Measurements from ENCODE around the gene KIAA1328. TPM values are rescaled to one million over a fixed set of nuclear protein-coding genes. Genes with fewer than 3 reads are reported as not detected.

KIAA1328 gene
- total RNA-seq, 1 donor = 6.0 TPM

DNA sequence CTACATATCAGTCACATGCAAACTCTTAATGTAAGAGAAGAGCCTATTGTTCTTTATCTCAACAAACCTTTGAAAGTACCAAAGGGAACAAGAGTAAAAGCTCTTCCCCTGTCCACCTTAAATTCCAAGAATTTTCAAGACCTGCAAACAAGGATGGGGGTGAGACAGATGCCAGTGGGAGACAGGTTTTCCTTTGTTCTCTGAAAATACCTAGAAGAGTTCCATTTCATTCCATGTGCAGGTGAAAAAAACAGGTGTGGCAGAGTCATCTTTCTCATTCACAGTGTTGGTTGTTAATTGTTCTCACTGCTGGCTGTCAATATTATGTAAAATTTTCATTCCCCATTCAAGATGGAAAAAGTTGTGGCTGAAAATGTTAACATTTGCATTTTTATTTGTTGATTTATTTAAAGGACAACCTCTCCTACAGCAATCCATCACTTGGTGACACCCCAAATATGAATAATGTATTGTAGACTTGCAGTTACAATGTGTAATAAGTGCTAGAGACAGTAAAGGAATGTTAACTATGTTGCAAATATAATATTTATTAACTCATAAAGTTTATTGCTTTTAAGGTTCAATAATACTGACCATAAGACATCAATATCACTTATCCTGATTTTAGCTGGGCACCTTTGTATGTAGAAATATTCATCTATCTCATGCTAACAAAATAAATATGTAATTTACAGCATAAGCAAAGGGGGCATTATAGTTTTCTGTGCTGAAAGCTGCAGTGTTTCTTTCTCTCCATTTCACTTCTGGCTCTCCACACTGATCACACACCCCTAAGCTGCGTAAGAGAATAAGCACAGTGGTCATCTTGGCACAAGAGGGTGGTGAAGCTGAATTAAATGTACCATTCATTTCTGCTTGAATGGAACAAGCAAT, 347.0 kb downstream of the KIAA1328 start:
- no peak for TF ChIP-seq CTCF (IDR thresholded peaks at IDR 0.05; ENCODE audit: insufficient read depth, low read depth, low read length)
- DNase-seq (ENCODE audit: low read depth) = no peak
- H3K4me3 ChIP-seq (ENCODE audit: low read depth, low read length) = no peak overlapping the region

DNA sequence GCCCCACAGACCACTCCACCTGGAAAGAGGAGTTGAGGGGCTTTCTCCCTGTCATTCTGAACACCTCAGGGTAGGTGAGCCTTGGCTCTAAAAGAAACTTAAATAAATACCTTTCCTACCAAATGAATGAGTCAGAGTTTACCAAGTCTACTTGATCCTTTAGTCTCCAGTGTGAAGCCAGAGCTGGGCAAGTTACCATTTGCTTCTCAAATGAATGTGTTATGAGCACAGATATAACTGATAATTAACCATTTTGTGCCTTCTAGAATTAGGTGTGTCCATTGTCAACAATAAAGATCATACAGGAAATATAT, 347.7 kb downstream of the KIAA1328 start:
- no peak for DNase-seq (ENCODE audit: low read depth)
- no peak for TF ChIP-seq CTCF (IDR thresholded peaks at IDR 0.05; ENCODE audit: insufficient read depth, low read depth, low read length)
- no peak overlapping the region for H3K4me3 ChIP-seq (ENCODE audit: low read depth, low read length)

GRCh38 chr18:37179384-37179783, 350.5 kb downstream of the KIAA1328 start:
- H3K4me3 ChIP-seq (ENCODE audit: low read depth, low read length) = no peak overlapping the region
- TF ChIP-seq CTCF (IDR thresholded peaks at IDR 0.05; ENCODE audit: insufficient read depth, low read depth, low read length) = no peak
- DNase-seq (ENCODE audit: low read depth) = no peak

- DNase-seq (ENCODE audit: low read depth) = no peak
- TF ChIP-seq CTCF (IDR thresholded peaks at IDR 0.05; ENCODE audit: insufficient read depth, low read depth, low read length) = no peak
- H3K4me3 ChIP-seq (ENCODE audit: low read depth, low read length) = no peak overlapping the region
Measured at GRCh38 chr18:37180086-37180485, 351.2 kb downstream of the KIAA1328 start.

DNA sequence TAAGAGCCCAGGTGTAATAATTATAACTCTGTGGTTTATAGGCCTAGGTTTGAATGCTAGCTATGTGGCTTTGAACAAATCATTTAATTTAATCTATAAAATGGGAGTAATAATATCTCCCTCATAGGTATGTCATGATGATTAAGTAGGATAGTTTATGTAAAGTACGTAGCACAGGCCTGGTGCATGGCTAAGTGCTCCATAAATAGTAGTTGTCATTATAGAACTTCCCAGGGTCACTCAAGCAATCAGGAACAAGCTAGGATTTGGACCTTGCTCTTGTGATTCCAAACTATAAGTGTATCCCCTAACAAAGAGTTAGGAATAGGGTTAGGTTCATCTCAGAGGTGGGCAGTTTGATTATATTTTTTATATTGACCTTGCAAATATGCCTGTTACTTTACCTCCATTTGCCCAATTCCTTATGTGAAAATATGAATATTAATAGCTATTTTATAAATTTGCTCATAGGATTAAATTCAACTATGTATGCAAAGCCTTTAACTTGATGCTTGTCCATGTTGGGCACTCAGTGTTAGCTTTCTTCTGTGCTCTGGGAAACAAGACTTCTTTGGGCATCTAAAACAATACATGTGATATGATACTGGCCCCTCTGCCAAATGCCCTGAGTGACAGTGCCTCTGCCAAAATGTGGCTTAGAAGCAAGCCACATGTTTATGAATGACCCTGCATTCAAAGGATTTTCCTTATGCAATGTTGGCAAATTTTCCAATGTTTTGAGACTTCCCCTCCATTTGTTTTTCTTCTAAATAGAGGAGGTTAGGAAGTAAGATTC, 353.6 kb downstream of the KIAA1328 start:
- H3K4me3 ChIP-seq (ENCODE audit: low read depth, low read length) = no peak overlapping the region
- no peak for TF ChIP-seq CTCF (IDR thresholded peaks at IDR 0.05; ENCODE audit: insufficient read depth, low read depth, low read length)
- DNase-seq (ENCODE audit: low read depth) = no peak

DNA sequence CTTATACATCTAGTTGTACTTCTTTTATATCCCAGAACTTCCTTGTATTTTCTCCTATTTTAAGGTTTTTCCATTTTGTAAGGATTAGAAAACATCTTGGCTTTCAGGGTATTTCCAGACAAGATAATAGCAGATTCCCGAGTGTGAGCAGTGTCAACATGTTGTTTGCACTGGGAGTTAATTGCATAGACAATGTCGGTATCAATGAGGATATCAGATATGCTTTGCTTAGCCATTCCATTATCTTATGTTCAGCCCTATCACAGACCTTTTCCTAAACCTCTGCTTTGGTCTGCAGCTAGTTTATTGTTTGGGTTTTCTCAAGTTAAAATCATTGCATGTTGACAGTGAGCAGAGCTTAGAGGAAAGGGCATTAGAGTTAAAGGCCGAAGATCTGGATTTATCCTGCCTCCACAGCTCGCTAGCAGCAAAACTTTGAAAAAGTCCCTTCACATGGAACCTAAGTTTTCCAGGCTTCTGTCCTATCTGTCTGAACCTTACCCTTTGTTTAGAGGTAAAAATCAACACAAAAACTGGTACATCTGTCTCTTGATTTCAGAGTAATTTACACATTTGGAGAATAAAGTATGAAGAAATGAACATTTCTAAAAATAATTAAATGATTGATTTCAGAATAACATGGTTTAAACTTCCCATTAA, 355.4 kb downstream of the KIAA1328 start:
- no peak for TF ChIP-seq CTCF (IDR thresholded peaks at IDR 0.05; ENCODE audit: insufficient read depth, low read depth, low read length)
- H3K4me3 ChIP-seq (ENCODE audit: low read depth, low read length) = no peak overlapping the region
- no peak for DNase-seq (ENCODE audit: low read depth)
